ENCODE data around the gene ANTXR1. TPM values are rescaled to one million over a fixed set of nuclear protein-coding genes. Genes with fewer than 3 reads are reported as not detected.

The ANTXR1 gene
- total RNA-seq, 6 donors from 2014 or later, result 11.5 to 76.4 (median 31.4) TPM

- H3K27me3 ChIP-seq, result no peaks in the 10 kb centered on the region
- H3K4me1 ChIP-seq, result peaks cover 0 to 12% (median 2%) of the 10 kb centered on the region in 4 donors
- 75% methylated on average over 4 of the region's 4 CpGs for WGBS, 2 donors
- ATAC-seq (ENCODE audit: low FRiP score in 2 of 2) (peak in 1 of 2 donors; percentile 84), DNase-seq (no peak)
- H3K27ac ChIP-seq, result no peak overlapping the region
- no peaks in the 10 kb centered on the region for H3K9me3 ChIP-seq
- peaks cover 0 to 13% (median 0%) of the 10 kb centered on the region in 4 donors for H3K36me3 ChIP-seq
- no peak overlapping the region for H3K4me3 ChIP-seq
- no peak for TF ChIP-seq POLR2AphosphoS5 (IDR thresholded peaks at IDR 0.05)
- TF ChIP-seq POLR2A (IDR thresholded peaks at IDR 0.05), result no peak
- TF ChIP-seq EP300 (IDR thresholded peaks at IDR 0.05), result no peak
- TF ChIP-seq, protein P1, sequence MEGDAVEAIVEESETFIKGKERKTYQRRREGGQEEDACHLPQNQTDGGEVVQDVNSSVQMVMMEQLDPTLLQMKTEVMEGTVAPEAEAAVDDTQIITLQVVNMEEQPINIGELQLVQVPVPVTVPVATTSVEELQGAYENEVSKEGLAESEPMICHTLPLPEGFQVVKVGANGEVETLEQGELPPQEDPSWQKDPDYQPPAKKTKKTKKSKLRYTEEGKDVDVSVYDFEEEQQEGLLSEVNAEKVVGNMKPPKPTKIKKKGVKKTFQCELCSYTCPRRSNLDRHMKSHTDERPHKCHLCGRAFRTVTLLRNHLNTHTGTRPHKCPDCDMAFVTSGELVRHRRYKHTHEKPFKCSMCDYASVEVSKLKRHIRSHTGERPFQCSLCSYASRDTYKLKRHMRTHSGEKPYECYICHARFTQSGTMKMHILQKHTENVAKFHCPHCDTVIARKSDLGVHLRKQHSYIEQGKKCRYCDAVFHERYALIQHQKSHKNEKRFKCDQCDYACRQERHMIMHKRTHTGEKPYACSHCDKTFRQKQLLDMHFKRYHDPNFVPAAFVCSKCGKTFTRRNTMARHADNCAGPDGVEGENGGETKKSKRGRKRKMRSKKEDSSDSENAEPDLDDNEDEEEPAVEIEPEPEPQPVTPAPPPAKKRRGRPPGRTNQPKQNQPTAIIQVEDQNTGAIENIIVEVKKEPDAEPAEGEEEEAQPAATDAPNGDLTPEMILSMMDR (IDR thresholded peaks at IDR 0.05), result no peak
Observed at GRCh38 chr2:69041214-69041613, 28.2 kb downstream of the ANTXR1 start.

DNA sequence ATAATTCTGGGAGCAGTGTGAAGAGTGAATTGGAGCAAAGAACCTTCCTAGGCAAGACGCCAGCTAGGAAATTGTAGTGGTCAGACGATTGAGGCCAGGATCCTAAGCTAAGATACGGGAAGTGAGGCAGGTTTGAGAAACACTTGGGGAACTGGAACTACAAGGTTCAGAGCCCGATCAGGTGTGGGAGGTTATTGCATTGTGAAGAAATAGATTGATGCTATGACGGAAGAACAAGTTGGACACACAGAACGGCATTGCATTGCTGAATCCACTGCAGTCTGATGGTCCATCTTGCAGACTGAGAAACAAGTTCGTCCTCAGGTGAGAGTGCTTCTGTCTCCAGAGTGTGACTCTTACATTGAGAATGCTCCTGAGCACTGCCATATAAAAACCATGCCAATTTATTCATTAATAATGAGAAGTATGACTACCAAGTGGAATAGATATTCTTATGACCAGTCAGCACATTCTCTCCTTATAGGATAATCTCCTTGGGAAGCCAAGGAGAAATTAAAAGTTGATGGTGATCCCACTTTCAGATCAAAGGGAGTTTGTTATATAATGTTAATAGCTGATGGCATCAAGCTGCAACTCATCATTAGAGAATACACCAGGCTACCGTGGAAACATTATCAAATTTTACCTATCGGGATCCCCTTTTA, 30.9 kb downstream of the ANTXR1 start:
- ATAC-seq (ENCODE audit: low FRiP score in 2 of 2) (no peak), DNase-seq (peak in 1 of 2 donors; percentile 39)
- H3K9me3 ChIP-seq, result no peaks in the 10 kb centered on the region
- 63 to 77% methylated on average over 9 of the region's 9 CpGs for WGBS, 2 donors
- peaks cover 0 to 17% (median 5%) of the 10 kb centered on the region in 4 donors for H3K4me1 ChIP-seq
- H3K27me3 ChIP-seq, result no peaks in the 10 kb centered on the region
- peaks cover 0 to 13% (median 0%) of the 10 kb centered on the region in 4 donors for H3K36me3 ChIP-seq
- H3K4me3 ChIP-seq, result no peak overlapping the region
- TF ChIP-seq POLR2AphosphoS5 (IDR thresholded peaks at IDR 0.05) (no peak), EP300 (IDR thresholded peaks at IDR 0.05) (no peak), POLR2A (IDR thresholded peaks at IDR 0.05) (no peak)
- TF ChIP-seq, protein P1 (IDR thresholded peaks at IDR 0.05), result no peak
- no peak overlapping the region for H3K27ac ChIP-seq

GRCh38 chr2:69046221-69046662, 33.3 kb downstream of the ANTXR1 start:
- TF ChIP-seq, protein P1 (IDR thresholded peaks at IDR 0.05), result no peak
- TF ChIP-seq EP300 (IDR thresholded peaks at IDR 0.05) (peak in 2 of 4 donors; percentile 37 to 41), POLR2A (IDR thresholded peaks at IDR 0.05) (no peak), POLR2AphosphoS5 (IDR thresholded peaks at IDR 0.05) (peak; percentile 36 to 52)
- ATAC-seq (ENCODE audit: low FRiP score in 2 of 2) (no peak), DNase-seq (no peak)
- peak overlapping the region in 2 of 4 donors; percentile 36 to 43 for H3K27ac ChIP-seq
- no peaks in the 10 kb centered on the region for H3K9me3 ChIP-seq
- H3K4me3 ChIP-seq, result no peak overlapping the region
- 33 to 50% methylated on average over 1 of the region's 1 CpG for WGBS, 2 donors
- peaks cover 0 to 13% (median 0%) of the 10 kb centered on the region in 4 donors for H3K36me3 ChIP-seq
- peaks cover 0 to 17% (median 5%) of the 10 kb centered on the region in 4 donors for H3K4me1 ChIP-seq
- no peaks in the 10 kb centered on the region for H3K27me3 ChIP-seq

- ATAC-seq (ENCODE audit: low FRiP score in 2 of 2), result no peak
- H3K36me3 ChIP-seq, result peaks cover 0 to 8% (median 0%) of the 10 kb centered on the region in 4 donors
- H3K27ac ChIP-seq, result no peak overlapping the region
- no peaks in the 10 kb centered on the region for H3K9me3 ChIP-seq
- peaks cover 0 to 17% (median 5%) of the 10 kb centered on the region in 4 donors for H3K4me1 ChIP-seq
- WGBS, 2 donors, result 72 to 90% methylated on average over 1 of the region's 1 CpG
- H3K27me3 ChIP-seq, result no peaks in the 10 kb centered on the region
- DNase-seq, result no peak
- TF ChIP-seq, protein P1 (IDR thresholded peaks at IDR 0.05), result no peak
- TF ChIP-seq POLR2AphosphoS5 (IDR thresholded peaks at IDR 0.05) (no peak), EP300 (IDR thresholded peaks at IDR 0.05) (no peak), POLR2A (IDR thresholded peaks at IDR 0.05) (no peak)
- no peak overlapping the region for H3K4me3 ChIP-seq
Observed at GRCh38 chr2:69047625-69048145, 34.7 kb downstream of the ANTXR1 start.
